Skeletal muscle tissue (tissue), 4 donors: ENCODE results near the gene FAM163A. TPM values are rescaled to one million over a fixed set of nuclear protein-coding genes. Genes with fewer than 3 reads are reported as not detected.

Source experiments
- H3K27ac ChIP-seq: one replicate; pipeline ENCODE4 v1.7.0; 2013; ENCODE audit warnings: mild to moderate bottlenecking, low read depth, low read length, inconsistent platforms
- H3K27me3 ChIP-seq, 3 donors: one replicate each; pipeline ENCODE4 v1.7.0; 2013; ENCODE audit warnings: low read length in 3 of 3; ENCODE audit not compliant: control insufficient read depth in 3 of 3, insufficient read depth in 3 of 3
- H3K36me3 ChIP-seq, 3 donors: one replicate each; pipeline ENCODE4 v1.7.0; 2013; ENCODE audit warnings: low read length in 3 of 3; ENCODE audit not compliant: control insufficient read depth in 3 of 3, insufficient read depth in 3 of 3
- H3K4me1 ChIP-seq, 3 donors: one replicate each; pipeline ENCODE4 v1.7.0; 2013; ENCODE audit warnings: low read length in 3 of 3, mild to moderate bottlenecking in 3 of 3; ENCODE audit not compliant: control insufficient read depth in 3 of 3, insufficient read depth in 3 of 3
- H3K4me3 ChIP-seq, 3 donors: one replicate each; pipeline ENCODE4 v1.7.0; 2013; ENCODE audit warnings: low read length in 3 of 3
- H3K9ac ChIP-seq, 3 donors: one replicate each; pipeline ENCODE4 v1.7.0; 2013; ENCODE audit warnings: low read length in 3 of 3, mild to moderate bottlenecking in 3 of 3, moderate library complexity in 2 of 3, low read depth in 1 of 3
- H3K9me3 ChIP-seq, 3 donors: one replicate each; pipeline ENCODE4 v1.7.0; 2013; ENCODE audit warnings: low read length in 3 of 3; ENCODE audit not compliant: control insufficient read depth in 3 of 3
- total RNA-seq: library from RNA; depleted of rRNA; stranded (reverse); fragments of >200 nt; gene quantifications from one replicate; pipeline ENCODE4 v1.2.3, GENCODE V29; 2014
- donor health status: Osteomylitis.

FAM163A gene
- total RNA-seq, 1 donor from 2014 or later = under 0.01 TPM

GRCh38 chr1:179820226-179820970 lies 77.3 kb downstream of the FAM163A start:
- H3K9ac ChIP-seq = no peak overlapping the region
- H3K27ac ChIP-seq = no peak overlapping the region
- no peak overlapping the region for H3K4me3 ChIP-seq
- H3K27me3 ChIP-seq = peaks cover 0 to 9% (median 6%) of the 10 kb centered on the region in 3 donors
- H3K4me1 ChIP-seq = peaks cover 14 to 28% (median 17%) of the 10 kb centered on the region in 3 donors
- no peaks in the 10 kb centered on the region for H3K9me3 ChIP-seq
- no peaks in the 10 kb centered on the region for H3K36me3 ChIP-seq

- H3K9me3 ChIP-seq = no peaks in the 10 kb centered on the region
- H3K36me3 ChIP-seq = no peaks in the 10 kb centered on the region
- H3K27me3 ChIP-seq = peaks cover 0 to 6% (median 4%) of the 10 kb centered on the region in 3 donors
- no peak overlapping the region for H3K9ac ChIP-seq
- H3K4me3 ChIP-seq = no peak overlapping the region
- peaks cover 5 to 22% (median 12%) of the 10 kb centered on the region in 3 donors for H3K4me1 ChIP-seq
- no peak overlapping the region for H3K27ac ChIP-seq
These were observed 78.4 kb downstream of the FAM163A start for GRCh38 chr1:179821524-179821923.

GRCh38 chr1:179822065-179822464 lies 79.0 kb downstream of the FAM163A start:
- Histone ChIP-seq H3K9ac (no peak overlapping the region), H3K9me3 (no peaks in the 10 kb centered on the region), H3K27me3 (peaks cover 0 to 4% (median 2%) of the 10 kb centered on the region in 3 donors), H3K4me3 (no peak overlapping the region), H3K27ac (no peak overlapping the region), H3K36me3 (no peaks in the 10 kb centered on the region), H3K4me1 (peaks cover 3 to 18% (median 10%) of the 10 kb centered on the region in 3 donors)

GRCh38 chr1:179823693-179824092 lies 80.6 kb downstream of the FAM163A start:
- no peak overlapping the region for H3K27ac ChIP-seq
- H3K9me3 ChIP-seq = no peaks in the 10 kb centered on the region
- H3K36me3 ChIP-seq = no peaks in the 10 kb centered on the region
- peaks cover 0 to 4% (median 0%) of the 10 kb centered on the region in 3 donors for H3K27me3 ChIP-seq
- H3K9ac ChIP-seq = no peak overlapping the region
- no peak overlapping the region for H3K4me3 ChIP-seq
- H3K4me1 ChIP-seq = peaks cover 3% of the 10 kb centered on the region in 3 donors

GRCh38 chr1:179824265-179824664 lies 81.2 kb downstream of the FAM163A start:
- Histone ChIP-seq H3K27ac (no peak overlapping the region), H3K27me3 (peaks cover 0 to 4% (median 0%) of the 10 kb centered on the region in 3 donors), H3K4me1 (peaks cover 0 to 3% (median 3%) of the 10 kb centered on the region in 3 donors)

GRCh38 chr1:179825206-179825605 lies 82.1 kb downstream of the FAM163A start:
- peaks cover 0 to 4% (median 0%) of the 10 kb centered on the region in 3 donors for H3K27me3 ChIP-seq
- peaks cover 0 to 3% (median 3%) of the 10 kb centered on the region in 3 donors for H3K4me1 ChIP-seq
- no peak overlapping the region for H3K27ac ChIP-seq
- H3K36me3 ChIP-seq = no peaks in the 10 kb centered on the region
- no peak overlapping the region for H3K9ac ChIP-seq
- H3K9me3 ChIP-seq = no peaks in the 10 kb centered on the region
- no peak overlapping the region for H3K4me3 ChIP-seq

More at GRCh38 chr1:179824265-179824664, 81.2 kb downstream of the FAM163A start:
- Histone ChIP-seq H3K9me3 (no peaks in the 10 kb centered on the region), H3K36me3 (no peaks in the 10 kb centered on the region), H3K4me3 (no peak overlapping the region), H3K9ac (no peak overlapping the region)

- no peaks in the 10 kb centered on the region for H3K36me3 ChIP-seq
- no peaks in the 10 kb centered on the region for H3K9me3 ChIP-seq
- H3K27ac ChIP-seq = no peak overlapping the region
- peaks cover 0 to 3% (median 3%) of the 10 kb centered on the region in 3 donors for H3K4me1 ChIP-seq
- no peak overlapping the region for H3K9ac ChIP-seq
- no peaks in the 10 kb centered on the region for H3K27me3 ChIP-seq
- no peak overlapping the region for H3K4me3 ChIP-seq
These were observed 82.8 kb downstream of the FAM163A start for GRCh38 chr1:179825798-179826460.

GRCh38 chr1:179826626-179827280 lies 83.7 kb downstream of the FAM163A start:
- no peaks in the 10 kb centered on the region for H3K36me3 ChIP-seq
- no peak overlapping the region for H3K27ac ChIP-seq
- H3K27me3 ChIP-seq = no peaks in the 10 kb centered on the region
- H3K9ac ChIP-seq = no peak overlapping the region
- no peak overlapping the region for H3K4me3 ChIP-seq
- no peaks in the 10 kb centered on the region for H3K9me3 ChIP-seq
- H3K4me1 ChIP-seq = peaks cover 0 to 3% (median 3%) of the 10 kb centered on the region in 3 donors

- H3K4me3 ChIP-seq = no peak overlapping the region
- H3K4me1 ChIP-seq = peaks cover 0 to 3% (median 3%) of the 10 kb centered on the region in 3 donors
- no peak overlapping the region for H3K27ac ChIP-seq
- no peak overlapping the region for H3K9ac ChIP-seq
- H3K9me3 ChIP-seq = no peaks in the 10 kb centered on the region
- H3K36me3 ChIP-seq = no peaks in the 10 kb centered on the region
- H3K27me3 ChIP-seq = no peaks in the 10 kb centered on the region
These were observed 85.5 kb downstream of the FAM163A start for GRCh38 chr1:179828554-179829110.
